EL (cell line): ENCODE data around the gene GGT7.
A peak's percentile ranks its signal among the peaks of the same experiment; 100 is the strongest.
"Not testable (repeated sequence)": the region's sequence is repeated elsewhere in the genome, so short reads cannot be mapped to it uniquely, and the experiment has no call there.

ENCODE experiments used
- DNase-seq: peaks from one replicate; pipeline ENCODE4 v3.0.0-alpha.2; 2016

The GGT7 gene, protein sequence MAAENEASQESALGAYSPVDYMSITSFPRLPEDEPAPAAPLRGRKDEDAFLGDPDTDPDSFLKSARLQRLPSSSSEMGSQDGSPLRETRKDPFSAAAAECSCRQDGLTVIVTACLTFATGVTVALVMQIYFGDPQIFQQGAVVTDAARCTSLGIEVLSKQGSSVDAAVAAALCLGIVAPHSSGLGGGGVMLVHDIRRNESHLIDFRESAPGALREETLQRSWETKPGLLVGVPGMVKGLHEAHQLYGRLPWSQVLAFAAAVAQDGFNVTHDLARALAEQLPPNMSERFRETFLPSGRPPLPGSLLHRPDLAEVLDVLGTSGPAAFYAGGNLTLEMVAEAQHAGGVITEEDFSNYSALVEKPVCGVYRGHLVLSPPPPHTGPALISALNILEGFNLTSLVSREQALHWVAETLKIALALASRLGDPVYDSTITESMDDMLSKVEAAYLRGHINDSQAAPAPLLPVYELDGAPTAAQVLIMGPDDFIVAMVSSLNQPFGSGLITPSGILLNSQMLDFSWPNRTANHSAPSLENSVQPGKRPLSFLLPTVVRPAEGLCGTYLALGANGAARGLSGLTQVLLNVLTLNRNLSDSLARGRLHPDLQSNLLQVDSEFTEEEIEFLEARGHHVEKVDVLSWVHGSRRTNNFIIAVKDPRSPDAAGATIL

DNA sequence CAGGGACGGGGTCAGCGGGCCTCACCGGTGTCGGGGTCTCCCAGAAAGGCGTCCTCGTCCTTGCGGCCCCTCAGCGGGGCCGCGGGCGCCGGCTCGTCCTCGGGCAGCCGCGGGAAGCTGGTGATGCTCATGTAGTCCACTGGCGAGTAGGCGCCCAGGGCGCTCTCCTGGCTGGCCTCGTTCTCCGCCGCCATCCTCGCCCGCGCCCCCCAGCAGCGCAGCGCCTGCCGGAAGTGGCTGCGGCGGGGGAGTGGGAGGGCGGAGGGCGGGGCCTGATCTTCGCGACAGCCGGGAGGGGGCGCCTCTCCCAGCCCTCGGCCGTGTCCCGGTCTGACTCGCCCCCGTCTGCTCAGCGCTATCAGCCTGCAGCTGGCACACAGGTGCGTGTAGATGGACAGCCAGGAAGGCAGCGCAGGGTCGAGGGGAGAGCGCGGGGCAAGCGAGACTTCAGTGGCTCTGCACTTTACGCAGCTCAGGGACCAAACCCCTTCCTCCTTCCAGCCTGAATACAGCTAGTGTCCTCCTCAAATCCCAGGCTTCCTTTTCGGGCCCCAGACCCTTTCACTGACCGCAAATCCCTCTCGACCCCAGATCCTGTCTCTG lies at the start of gene GGT7:
GGT7 (minus strand) TSS at position 235 of the 603 bp plus-strand sequence; CDS start at position 194, 41 bp downstream.
- DNase-seq = peak; percentile 82

DNA sequence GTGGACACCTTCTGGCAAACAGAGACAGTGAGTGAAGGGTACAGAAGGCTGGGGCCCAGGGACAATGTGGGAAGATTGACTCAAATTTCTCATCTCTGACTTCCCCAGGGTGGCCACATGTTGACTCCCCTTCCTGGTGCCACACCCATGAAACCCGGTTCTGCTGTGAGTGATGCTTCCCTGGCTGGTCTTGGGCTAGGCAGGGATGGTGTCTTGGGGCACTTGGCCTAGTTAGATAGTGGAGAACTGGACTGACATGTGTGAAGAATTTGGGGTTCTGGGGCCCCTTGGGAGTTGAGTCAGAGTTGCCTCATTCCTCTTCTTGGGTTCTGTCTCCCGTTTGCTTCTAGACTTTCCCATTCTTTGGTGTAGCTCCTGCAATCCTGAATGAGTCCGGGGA lies 48.8 kb upstream of the GGT7 start:
- DNase-seq = no peak

DNA sequence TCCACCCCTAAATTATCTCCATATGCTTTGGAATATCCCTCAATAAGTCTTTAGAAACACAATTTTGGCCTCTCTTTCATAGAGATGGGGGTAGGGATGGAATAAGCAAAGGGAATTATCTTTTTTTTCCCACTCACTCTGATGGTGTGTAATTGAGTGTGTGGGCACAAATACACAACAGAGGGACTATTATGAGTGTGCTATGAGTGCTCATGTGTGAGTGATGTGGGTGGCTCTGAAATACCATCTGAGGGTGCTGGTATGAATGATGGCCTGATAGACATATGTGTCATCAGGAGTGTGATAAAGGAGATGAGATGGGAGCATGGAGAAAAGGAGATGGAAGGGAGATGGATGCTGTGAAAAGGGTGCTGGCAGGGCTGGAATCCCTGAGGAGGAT lies 47.4 kb upstream of the GGT7 start:
- DNase-seq = no peak

DNA sequence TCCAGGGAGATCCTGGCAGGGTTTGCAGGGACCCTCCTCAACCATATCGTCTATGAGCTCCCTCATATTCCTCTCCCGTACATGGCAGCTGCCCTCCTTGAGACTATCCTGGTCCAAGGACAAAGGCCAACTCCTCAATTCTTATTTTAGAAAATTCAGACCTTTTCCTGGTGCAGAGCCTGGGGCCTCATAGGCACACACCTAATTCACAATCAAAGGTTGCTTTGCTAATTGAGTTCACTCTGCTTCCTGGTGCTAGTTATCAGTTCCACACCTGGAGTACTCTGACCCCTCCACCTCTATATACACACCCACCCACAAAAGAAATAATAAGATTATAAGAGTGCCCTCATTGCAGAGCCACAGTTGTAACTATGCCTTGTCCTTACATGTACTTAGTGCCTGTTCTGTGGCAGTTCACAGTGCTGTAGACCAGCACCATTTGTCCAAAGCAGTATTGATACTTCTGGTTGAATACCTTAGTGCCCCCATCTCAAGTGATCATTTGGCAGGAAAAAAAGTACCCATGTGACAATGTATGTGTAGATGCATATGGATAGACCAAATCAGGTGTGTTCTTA lies 44.2 kb upstream of the GGT7 start:
- no peak for DNase-seq

DNA sequence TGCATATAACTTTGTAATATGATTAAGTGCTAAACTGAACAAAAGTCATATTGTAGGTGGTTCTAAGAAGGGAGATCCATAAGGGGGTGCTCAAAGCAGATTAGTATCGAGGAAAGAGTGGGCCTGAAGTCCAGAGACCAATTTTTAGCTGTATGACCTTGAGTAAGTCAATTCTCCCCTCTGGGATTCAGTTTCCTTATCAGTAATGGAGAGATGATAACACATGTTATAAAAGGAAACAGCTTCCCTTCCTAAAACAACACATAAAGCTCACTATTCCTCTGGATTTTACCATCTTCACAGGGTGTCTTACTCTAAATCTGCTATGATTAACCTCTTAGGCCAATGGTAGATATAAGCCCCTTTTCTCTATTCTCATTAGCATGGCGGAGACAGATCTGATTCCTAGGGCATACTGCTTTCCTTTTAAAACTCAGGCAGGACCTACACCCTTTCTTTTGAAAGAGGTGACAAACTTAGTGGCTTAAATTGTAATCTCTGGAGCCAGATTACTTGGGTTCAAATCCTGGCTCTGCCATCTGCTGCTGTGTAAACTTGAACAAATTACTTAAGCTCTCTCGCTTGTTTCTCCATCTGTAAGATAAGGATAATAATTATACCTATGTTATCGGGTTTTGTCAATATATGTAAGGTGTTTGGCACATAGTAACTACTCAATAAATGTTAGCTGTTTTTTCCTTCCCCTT lies 43.2 kb upstream of the GGT7 start:
- no peak for DNase-seq

DNA sequence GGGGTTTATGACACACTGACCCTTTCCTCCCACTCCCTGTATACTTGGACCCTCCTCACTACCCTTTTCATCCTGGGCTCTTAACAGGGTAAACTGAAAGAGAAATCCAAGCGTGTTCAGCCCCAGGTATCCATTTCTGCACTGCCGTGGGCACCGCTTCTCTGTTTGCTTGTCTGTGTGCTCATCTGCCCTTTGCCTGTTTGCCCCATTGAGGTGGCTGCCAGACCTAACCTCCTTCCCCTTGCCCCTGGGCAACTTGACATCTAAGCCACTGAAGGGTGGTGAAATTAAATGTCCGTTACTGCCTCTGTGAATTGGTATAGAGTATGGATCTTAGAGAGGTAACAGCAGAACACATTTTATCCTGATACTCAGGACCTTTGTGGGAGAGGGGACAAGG lies 42.5 kb upstream of the GGT7 start:
- no peak for DNase-seq

DNA sequence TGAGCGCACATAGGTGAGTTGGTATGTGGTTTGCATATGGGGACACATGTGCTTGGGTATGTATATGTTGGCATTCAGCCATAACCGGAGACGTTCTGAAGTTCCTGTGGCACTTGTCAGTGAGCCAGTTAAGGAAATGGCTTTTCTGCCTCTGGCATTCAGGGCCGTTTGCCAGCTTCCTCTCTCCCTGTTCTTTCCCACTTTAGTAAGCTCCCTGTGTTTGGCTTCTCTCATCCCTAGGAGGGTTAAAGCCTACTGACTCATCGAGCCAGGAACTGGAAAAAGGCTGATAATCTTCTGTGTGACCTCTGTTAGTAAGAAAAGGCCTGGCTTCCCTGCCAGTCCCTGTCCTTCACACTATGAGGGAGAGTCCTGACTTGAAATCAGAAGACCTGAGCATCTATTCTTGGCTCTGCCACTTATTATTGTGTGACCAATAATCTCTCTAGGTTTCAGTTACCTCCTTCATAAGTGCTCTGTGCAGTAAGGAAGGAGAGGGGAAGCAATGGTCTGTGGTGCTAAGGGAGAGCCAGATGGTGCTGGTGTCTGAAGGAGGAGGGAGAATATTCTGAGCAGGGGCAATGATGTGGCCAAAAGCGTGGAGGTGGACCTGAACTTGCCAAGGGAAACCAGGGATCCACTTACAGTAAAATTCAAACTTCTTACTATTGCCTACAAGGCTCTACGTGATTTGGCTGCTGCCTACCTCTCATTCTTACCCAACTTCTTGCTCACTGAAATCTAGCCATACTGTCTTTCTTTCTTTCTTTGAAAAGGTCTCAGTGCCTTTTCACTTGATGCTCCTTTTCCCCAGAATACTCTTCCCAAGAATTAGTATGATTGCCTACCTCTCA lies 35.2 kb upstream of the GGT7 start:
- DNase-seq = peak; percentile 98

DNA sequence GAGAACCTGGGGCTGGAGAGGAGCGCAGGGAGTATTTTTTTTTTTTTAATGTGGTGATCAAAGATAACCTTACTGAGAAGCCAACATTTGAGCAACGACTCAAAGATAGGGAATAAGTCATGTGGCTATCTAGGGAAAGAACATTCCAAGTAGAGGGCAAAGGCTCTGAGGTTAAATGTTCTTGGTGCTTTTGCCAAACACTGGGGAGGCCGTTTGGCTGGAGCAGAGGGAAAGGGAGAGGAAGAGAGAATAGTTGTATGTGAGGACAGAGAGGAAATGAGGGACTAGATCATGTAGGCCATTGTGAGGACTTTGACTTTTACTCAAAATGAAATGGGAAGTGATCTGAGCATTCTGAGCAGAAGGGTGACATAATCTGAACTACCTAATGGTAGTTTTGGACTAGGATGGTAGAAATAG lies 31.6 kb upstream of the GGT7 start:
- no peak for DNase-seq

DNA sequence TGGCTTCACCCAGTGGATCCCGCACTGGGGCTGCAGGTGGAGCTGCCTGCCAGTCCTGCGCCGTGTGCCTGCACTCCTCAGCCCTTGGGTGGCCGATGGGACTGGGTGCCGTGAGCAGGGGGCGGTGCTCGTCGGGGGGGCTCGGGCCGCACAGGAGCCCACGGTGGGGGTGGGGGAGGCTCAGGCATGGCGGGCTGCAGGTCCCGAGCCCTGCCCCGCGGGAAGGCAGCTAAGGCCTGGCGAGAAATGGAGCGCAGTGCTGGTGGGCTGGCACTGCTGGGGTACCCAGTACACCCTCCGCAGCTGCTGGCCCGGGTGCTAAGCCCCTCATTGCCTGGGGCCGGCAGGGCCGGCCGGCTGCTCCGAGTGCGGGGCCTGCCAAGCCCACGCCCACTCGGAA lies 26.1 kb upstream of the GGT7 start:
- not testable (repeated sequence) for DNase-seq

DNA sequence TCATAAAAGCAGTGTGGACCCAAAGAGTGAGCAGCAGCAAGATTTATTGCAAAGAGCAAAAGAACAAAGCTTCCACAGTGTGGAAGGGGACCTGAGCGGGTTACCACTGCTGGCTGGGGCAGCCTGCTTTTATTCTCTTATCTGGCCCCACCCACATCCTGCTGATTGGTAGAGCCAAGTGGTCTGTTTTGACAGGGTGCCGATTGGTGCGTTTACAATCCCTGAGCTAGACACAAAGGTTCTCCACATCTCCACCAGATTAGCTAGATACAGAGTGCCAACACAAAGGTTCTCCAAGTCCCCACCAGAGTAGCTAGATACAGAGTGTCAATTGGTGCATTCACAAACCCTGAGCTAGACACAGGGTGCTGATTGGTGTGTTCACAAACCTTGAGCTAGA lies 25.5 kb upstream of the GGT7 start:
- DNase-seq = not testable (repeated sequence)

DNA sequence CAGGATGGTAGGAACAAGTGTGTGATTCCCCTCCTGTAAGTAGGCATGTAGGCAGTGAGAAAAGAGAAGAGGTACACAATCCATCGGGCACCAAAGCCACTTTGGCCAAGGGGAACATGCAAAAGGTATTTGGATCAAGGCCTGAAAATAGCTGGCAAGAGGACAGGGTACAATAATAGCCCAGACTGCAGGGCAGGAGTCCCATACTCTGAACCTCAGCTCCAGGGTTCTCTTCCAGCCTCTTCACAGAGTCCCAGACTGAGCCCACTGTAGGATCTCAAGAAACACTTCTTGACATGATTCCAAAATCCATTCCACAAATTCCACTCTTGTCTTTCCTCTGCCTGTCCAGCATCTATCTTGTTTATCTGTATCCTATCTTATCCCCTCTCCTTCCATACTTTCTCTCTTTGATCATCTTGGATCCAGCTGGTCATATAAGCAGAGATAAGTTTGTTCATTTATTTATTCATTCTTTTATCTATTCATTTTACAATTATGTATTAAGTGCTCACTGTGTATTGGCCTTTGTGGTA lies 23.5 kb upstream of the GGT7 start:
- DNase-seq = peak; percentile 37

DNA sequence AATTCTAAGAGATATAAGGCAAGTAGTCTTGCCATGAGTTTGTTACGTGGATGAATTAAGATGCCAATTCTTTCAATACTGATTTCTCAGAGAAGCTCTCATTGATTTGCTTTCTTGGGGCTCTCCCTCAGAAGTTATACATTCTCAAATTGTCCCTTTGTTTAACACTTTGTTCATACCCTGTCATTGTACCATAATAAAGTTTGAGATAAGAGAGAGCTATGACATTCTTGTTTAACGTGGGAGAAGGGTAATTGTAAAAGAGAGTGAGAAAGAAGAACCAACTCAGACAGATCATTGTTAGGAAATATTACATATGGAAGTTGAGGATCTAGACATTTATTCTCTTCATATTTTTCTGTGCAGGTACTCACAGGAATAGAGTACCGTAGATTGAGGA lies 22.8 kb upstream of the GGT7 start:
- DNase-seq = no peak

DNA sequence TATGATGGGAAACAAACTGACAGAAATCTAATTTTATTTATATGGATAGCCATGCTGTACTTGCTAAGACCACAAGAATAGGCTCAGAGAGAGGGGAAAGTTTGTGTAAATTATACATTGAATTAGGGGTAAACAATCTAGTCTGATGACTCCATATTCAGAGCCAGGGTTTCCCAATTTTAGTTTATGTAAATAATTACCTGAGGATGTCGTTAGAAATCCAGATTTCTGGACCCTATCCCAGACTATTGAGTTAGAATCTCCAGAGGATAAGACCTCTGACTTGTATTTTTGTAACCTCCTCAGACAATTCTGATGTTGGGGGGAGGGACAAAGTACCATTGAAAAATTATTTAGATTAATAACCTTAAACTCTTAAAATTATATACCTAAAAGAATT lies 22.1 kb upstream of the GGT7 start:
- DNase-seq = no peak

DNA sequence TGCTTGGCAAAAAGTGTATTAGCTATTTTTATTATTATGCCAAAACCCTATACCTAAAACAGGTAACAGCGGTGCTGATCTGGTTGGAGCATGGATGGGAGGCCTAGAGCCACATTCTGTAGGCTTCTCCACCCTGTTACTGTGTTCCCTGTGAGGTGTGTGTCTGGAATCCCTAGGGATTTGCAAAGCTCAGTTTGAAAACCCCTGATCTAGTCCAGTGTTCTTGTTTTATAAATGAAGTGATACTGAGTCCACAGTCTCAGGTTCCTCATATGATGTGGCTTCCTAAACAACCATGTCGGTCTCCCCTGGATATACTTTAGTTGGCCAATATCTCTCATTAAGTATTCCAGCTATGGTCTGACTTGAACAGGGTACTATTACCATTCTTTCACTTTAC lies 20.0 kb upstream of the GGT7 start:
- DNase-seq = no peak

DNA sequence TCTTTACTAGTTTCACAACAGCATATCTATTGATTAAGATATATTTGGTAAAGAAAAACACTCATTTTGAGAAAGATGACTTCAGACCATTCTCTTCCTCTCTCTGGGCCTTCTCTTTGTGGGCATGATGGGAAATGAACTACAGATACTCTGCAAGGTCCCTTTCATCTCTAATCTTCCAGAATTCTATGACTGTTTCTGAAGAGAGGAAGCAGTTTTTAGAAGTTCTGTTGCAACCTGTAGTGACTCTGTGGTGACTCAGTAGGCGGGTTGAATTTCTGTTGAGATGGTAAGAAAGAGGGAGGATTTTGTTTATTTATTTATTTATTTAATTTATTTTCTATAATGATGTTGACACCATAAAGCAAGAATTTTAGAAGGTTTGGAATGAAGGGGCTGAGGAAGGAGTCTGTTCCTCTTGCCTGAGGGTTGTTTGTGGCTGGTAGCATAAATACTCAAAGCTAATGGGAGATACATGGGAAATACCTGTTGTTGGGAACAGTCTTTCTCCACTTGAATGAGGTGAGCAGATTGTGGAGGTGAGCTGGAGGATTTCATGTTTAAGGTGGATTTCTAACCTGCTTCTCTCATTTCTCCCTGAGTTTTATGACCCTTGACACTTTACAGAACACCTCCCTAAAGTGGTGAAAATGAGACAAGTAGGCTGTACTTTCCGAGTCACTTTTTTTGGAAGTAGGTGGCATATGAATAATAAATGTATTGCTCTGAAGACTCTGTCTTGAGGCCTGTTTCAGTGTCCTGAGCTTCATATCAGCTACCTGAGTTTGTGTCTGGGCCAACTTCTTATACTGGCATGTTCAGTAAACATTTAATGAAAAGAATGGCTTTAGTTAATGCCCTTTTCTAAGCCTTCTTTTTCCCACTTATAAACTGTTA lies 18.8 kb upstream of the GGT7 start:
- peak; percentile 76 for DNase-seq

DNA sequence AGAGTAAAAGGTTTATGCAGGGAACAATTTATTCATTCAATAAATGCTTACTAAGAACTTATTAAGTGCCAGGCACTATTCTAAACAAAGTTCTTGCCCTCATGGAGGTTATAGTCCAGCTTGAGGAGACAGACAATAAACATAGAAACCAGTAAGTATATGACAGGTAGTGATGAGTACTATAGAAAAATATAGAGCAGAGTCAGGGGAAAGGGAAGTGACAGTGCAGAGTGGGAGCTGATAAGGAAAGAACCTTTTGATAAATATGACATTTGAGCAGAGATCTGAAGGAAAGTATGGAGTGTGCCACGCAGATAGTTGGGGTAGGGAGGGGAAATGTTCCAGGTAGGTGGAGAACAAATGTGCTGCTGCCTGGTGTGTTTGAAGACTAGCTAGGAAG lies 15.8 kb upstream of the GGT7 start:
- no peak for DNase-seq

DNA sequence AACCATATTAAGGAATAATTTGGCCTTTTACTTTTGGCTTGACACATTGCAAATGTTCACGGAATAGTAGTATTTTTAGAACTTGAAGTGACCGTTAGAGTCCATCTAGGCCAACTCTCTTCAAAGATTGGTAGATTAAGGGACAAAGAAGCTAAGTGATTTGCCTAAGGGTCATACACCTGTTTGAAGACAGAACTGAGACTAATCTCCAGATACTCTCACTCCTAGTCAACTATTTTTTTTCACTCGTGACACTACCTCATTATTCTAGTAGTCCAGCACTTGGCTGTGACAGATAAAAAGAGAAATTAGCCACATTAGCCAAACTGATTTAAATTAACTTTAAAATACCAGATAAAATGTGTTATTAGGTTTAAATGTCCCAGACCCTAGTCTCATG lies 14.4 kb upstream of the GGT7 start:
- DNase-seq = no peak

DNA sequence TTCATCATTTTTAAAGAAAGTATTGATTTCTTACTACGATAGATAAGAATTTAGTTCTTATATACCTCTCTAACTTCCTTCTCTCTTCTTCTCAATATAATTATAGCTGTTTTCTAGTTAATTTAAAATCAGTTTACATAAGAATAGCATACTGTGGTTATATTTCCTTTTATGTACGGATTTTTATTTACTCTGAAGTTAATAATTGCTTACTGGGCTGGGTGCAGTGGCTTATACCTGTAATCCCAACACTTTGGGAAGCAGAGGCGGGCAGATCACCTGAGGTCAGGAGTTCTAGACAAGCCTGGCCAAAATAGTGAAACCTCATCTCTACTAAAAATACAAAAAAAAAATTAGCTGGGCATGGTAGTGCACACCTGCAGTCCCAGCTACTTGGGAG lies 13.5 kb upstream of the GGT7 start:
- DNase-seq = no peak

DNA sequence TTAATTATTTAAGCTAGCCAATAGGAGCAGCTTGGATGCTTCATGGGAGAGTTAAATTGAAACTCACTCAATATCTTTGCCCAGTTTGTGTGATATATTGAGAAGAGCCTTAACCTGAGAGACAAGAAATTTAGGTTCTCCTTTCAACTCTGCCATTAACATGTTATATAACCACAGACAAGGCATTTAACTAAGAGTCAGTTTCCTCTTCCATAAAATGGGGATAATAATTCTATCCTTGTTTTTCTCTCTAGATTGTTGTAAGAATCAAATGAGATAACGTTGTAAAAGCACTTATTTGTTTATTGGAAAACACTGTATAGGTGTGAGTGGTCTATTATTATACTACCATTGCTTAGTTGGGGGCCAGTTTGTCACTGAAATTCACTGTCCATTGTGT lies 11.6 kb upstream of the GGT7 start:
- DNase-seq = no peak

DNA sequence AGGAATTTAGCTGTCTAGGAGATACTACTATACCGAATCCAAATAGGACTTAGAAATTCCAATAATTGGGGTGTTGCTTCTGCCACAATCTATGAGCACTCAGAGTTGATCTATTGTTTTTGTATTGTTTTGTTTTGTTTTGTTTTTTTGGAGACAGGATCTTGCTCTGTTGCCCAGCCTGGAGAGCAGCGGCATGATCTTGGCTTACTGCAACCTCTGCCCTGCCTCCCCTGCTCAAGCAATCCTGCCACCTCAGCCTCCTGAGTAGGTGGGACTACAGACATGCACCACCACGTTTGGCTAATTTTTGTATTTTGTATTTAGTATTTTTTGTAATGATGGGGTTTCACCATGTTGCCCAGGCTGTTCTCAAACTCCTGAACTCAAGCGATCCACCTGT lies 11.2 kb upstream of the GGT7 start:
- no peak for DNase-seq
